ENCODE data around the gene GRIN1.

The GRIN1 gene

GRCh38 chr9:137195525-137196220, 56.7 kb downstream of the GRIN1 start (continued):
- TF ChIP-seq ZNF600 (tag by site-specific recombination; IDR thresholded peaks at IDR 0.05) = no peak
- TF ChIP-seq ZNF514 (tag by site-specific recombination; IDR thresholded peaks at IDR 0.05) = no peak
- TF ChIP-seq RBAK (tag by site-specific recombination; IDR thresholded peaks at IDR 0.05) = no peak
- no peak for TF ChIP-seq PRDM10 (tag by site-specific recombination; IDR thresholded peaks at IDR 0.05)
- no peak for TF ChIP-seq GFI1B (tag by site-specific recombination; IDR thresholded peaks at IDR 0.05)
- no peak for TF ChIP-seq ZNF37A (tag by site-specific recombination; IDR thresholded peaks at IDR 0.05)
- peak; percentile 35; the same call in 1 of the 2 replicates for TF ChIP-seq ZNF366 (tag by site-specific recombination; conservative IDR thresholded peaks at IDR 0.05)
- no peak for TF ChIP-seq ZNF529 (tag by site-specific recombination; IDR thresholded peaks at IDR 0.05; ENCODE audit: insufficient replicate concordance)
- TF ChIP-seq ZEB2 (tag by site-specific recombination; IDR thresholded peaks at IDR 0.05) = peak; percentile 63
- TF ChIP-seq ZBTB48 (tag by site-specific recombination; IDR thresholded peaks at IDR 0.05) = peak; percentile 51; the same call in 1 of the 2 replicates
- TF ChIP-seq ZNF10 (tag by site-specific recombination; IDR thresholded peaks at IDR 0.05) = no peak
- no peak for TF ChIP-seq ZNF658 (tag by site-specific recombination; IDR thresholded peaks at IDR 0.05)
- no peak for TF ChIP-seq ZNF548 (tag by site-specific recombination; IDR thresholded peaks at IDR 0.05)
- no peak for TF ChIP-seq ZNF426 (tag by site-specific recombination; IDR thresholded peaks at IDR 0.05)
- no peak for TF ChIP-seq REST (tag by site-specific recombination; IDR thresholded peaks at IDR 0.05)
- TF ChIP-seq ZNF596 (tag by site-specific recombination; IDR thresholded peaks at IDR 0.05) = no peak
- no peak for TF ChIP-seq ZNF785 (tag by site-specific recombination; IDR thresholded peaks at IDR 0.05)
- no peak for TF ChIP-seq ZNF777 (tag by site-specific recombination; IDR thresholded peaks at IDR 0.05; ENCODE audit: borderline replicate concordance)
- TF ChIP-seq ZNF76 (tag by site-specific recombination; IDR thresholded peaks at IDR 0.05; ENCODE audit: borderline replicate concordance, low read depth) = no peak
- TF ChIP-seq ZBTB21 (tag by site-specific recombination; IDR thresholded peaks at IDR 0.05) = no peak
- no peak for TF ChIP-seq ZNF629 (tag by site-specific recombination; IDR thresholded peaks at IDR 0.05)
- no peak for TF ChIP-seq ZNF610 (tag by site-specific recombination; IDR thresholded peaks at IDR 0.05; ENCODE audit: borderline replicate concordance)
- TF ChIP-seq KLF10 (tag by site-specific recombination; IDR thresholded peaks at IDR 0.05) = no peak
- TF ChIP-seq ZBTB44 (tag by site-specific recombination; IDR thresholded peaks at IDR 0.05) = no peak
- 0 out of 2 replicates have a peak, but pooled peaks have one; percentile 25 for TF ChIP-seq BCL11A (tag by site-specific recombination; IDR thresholded peaks at IDR 0.05; ENCODE audit: low read depth)
- TF ChIP-seq ZNF211 (tag by site-specific recombination; IDR thresholded peaks at IDR 0.05; ENCODE audit: low read depth) = no peak
- TF ChIP-seq ZNF341 (tag by site-specific recombination; IDR thresholded peaks at IDR 0.05; ENCODE audit: low read depth) = no peak
- peak; percentile 59; the same call in 1 of the 2 replicates for TF ChIP-seq KLF8 (tag by site-specific recombination; IDR thresholded peaks at IDR 0.05)
- TF ChIP-seq ZFP69B (tag by site-specific recombination; IDR thresholded peaks at IDR 0.05) = no peak

All from HEK293 (cell line).